ENCODE measurements around the gene N4BP2L2.

The N4BP2L2 gene

GRCh38 chr13:32548837-32549236, 10.2 kb upstream of the N4BP2L2 start:
- no peak overlapping the region for H3K27ac ChIP-seq
- no peak for TF ChIP-seq CTCF (conservative IDR thresholded peaks at IDR 0.05)
- no peak for TF ChIP-seq ZFX (IDR thresholded peaks at IDR 0.05)

- no peak for TF ChIP-seq ZFX (IDR thresholded peaks at IDR 0.05)
- no peak for TF ChIP-seq CTCF (conservative IDR thresholded peaks at IDR 0.05)
- H3K27ac ChIP-seq, result no peak overlapping the region
Observed at GRCh38 chr13:32545083-32545482, 6.5 kb upstream of the N4BP2L2 start.

GRCh38 chr13:32542221-32542620, 3.6 kb upstream of the N4BP2L2 start:
- TF ChIP-seq ZFX (IDR thresholded peaks at IDR 0.05), result no peak
- TF ChIP-seq CTCF (conservative IDR thresholded peaks at IDR 0.05), result no peak

GRCh38 chr13:32538143-32538620, 413 bp downstream of the N4BP2L2 start:
- H3K27ac ChIP-seq, result peak overlapping the region; percentile 85
- TF ChIP-seq ZFX (IDR thresholded peaks at IDR 0.05), result peak; percentile 78
- no peak for TF ChIP-seq CTCF (conservative IDR thresholded peaks at IDR 0.05)

More at GRCh38 chr13:32542221-32542620, 3.6 kb upstream of the N4BP2L2 start:
- no peak overlapping the region for H3K27ac ChIP-seq

- peak overlapping the region; percentile 85 for H3K27ac ChIP-seq
- TF ChIP-seq ZFX (IDR thresholded peaks at IDR 0.05) (no peak), CTCF (conservative IDR thresholded peaks at IDR 0.05) (no peak)
Observed at GRCh38 chr13:32537580-32538142, 934 bp downstream of the N4BP2L2 start.

GRCh38 chr13:32535748-32536147, 2.8 kb downstream of the N4BP2L2 start:
- TF ChIP-seq ZFX (IDR thresholded peaks at IDR 0.05) (no peak), CTCF (conservative IDR thresholded peaks at IDR 0.05) (no peak)

GRCh38 chr13:32535115-32535514, 3.5 kb downstream of the N4BP2L2 start:
- H3K27ac ChIP-seq, result no peak overlapping the region
- TF ChIP-seq CTCF (conservative IDR thresholded peaks at IDR 0.05) (no peak), ZFX (IDR thresholded peaks at IDR 0.05) (no peak)

More at GRCh38 chr13:32535748-32536147, 2.8 kb downstream of the N4BP2L2 start:
- no peak overlapping the region for H3K27ac ChIP-seq
